Measurements from ENCODE around the gene NPTXR.

Gene NPTXR

GRCh38 chr22:38867471-38868285, 23.9 kb upstream of the NPTXR start:
- Histone ChIP-seq H3K27ac (ENCODE audit: low read length) (no peak overlapping the region), H3K9ac (ENCODE audit: low read depth, low read length) (no peak overlapping the region), H3K9me3 (ENCODE audit: insufficient read depth, low read depth, low read length) (no peaks in the 10 kb centered on the region), H3K4me1 (ENCODE audit: insufficient read depth, low read length) (peaks cover 15% of the 10 kb centered on the region; the same call in 1 of the 2 replicates), H3K36me3 (ENCODE audit: insufficient read depth, low read depth, low read length) (peaks cover 45% of the 10 kb centered on the region), H3K27me3 (ENCODE audit: insufficient read depth, low read length) (no peaks in the 10 kb centered on the region), H3K4me3 (ENCODE audit: low read length) (no peak overlapping the region)

GRCh38 chr22:38867124-38867455, 23.3 kb upstream of the NPTXR start:
- H3K9me3 ChIP-seq (ENCODE audit: insufficient read depth, low read depth, low read length) = no peaks in the 10 kb centered on the region
- peaks cover 16% of the 10 kb centered on the region; the same call in 1 of the 2 replicates for H3K4me1 ChIP-seq (ENCODE audit: insufficient read depth, low read length)
- peaks cover 45% of the 10 kb centered on the region for H3K36me3 ChIP-seq (ENCODE audit: insufficient read depth, low read depth, low read length)
- no peak overlapping the region for H3K4me3 ChIP-seq (ENCODE audit: low read length)
- H3K27ac ChIP-seq (ENCODE audit: low read length) = no peak overlapping the region
- no peak overlapping the region for H3K9ac ChIP-seq (ENCODE audit: low read depth, low read length)
- H3K27me3 ChIP-seq (ENCODE audit: insufficient read depth, low read length) = no peaks in the 10 kb centered on the region

DNA sequence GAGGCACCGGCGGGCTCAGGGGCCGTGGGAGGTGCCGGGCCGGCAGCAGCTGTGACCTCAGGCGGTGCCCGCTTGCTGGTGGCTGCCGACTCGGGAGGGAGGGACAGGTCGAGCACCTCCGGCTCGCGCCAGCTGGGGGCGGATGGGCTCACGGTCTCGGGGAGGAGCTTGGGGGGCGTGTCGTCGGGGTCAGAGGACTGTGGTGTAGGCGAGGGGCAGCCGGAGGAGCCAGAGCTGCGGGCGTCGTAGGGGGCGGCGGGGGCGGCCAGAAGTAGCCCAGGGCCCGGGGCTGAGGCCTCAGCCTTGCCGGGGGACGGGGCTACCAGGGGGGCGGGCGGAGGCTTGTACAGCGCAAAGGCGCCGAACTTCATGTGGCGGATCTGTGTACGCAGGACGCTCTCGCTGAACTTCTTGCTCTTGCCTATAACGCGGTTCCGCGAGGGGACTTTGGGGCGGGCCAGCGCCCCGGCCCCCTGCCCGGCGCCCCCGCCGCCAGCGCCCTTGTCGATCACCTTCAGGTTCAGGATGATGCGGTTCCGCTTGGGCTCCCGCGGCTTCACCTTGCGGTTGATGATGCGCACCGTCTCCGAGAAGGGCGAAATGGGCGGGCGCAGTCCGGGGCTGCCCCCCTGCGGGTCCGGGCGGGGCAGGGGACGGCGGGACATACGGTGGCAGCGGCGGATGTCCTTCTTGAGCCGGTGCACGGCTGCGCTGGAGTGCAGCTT, 22.7 kb upstream of the NPTXR start:
- Histone ChIP-seq H3K9me3 (ENCODE audit: insufficient read depth, low read depth, low read length) (no peaks in the 10 kb centered on the region), H3K9ac (ENCODE audit: low read depth, low read length) (no peak overlapping the region), H3K4me1 (ENCODE audit: insufficient read depth, low read length) (peaks cover 18% of the 10 kb centered on the region; the same call in 1 of the 2 replicates), H3K27ac (ENCODE audit: low read length) (no peak overlapping the region), H3K36me3 (ENCODE audit: insufficient read depth, low read depth, low read length) (peaks cover 45% of the 10 kb centered on the region), H3K27me3 (ENCODE audit: insufficient read depth, low read length) (no peaks in the 10 kb centered on the region), H3K4me3 (ENCODE audit: low read length) (no peak overlapping the region)

DNA sequence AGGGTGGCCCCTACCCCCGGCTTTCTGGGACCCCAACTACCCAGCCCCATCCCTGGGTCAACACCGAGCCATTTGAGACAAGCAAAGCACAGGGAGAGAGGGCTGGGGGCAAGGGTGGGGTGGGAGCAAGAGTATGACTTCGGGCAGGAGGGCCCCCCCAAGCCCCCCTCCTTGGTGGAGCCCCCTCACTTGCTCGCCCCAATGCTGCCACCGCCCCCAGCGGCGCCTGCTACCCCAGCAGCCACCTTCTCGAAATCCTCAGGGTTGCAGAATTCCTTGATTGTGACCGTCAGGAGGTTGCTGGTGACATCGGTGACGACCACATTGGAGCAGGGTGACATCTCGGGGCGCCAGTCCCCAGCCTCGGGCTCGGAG, 22.2 kb upstream of the NPTXR start:
- Histone ChIP-seq H3K9me3 (ENCODE audit: insufficient read depth, low read depth, low read length) (no peaks in the 10 kb centered on the region), H3K4me3 (ENCODE audit: low read length) (no peak overlapping the region), H3K27ac (ENCODE audit: low read length) (no peak overlapping the region), H3K27me3 (ENCODE audit: insufficient read depth, low read length) (no peaks in the 10 kb centered on the region), H3K36me3 (ENCODE audit: insufficient read depth, low read depth, low read length) (peaks cover 45% of the 10 kb centered on the region), H3K9ac (ENCODE audit: low read depth, low read length) (no peak overlapping the region), H3K4me1 (ENCODE audit: insufficient read depth, low read length) (peaks cover 23% of the 10 kb centered on the region; the same call in 1 of the 2 replicates)

DNA sequence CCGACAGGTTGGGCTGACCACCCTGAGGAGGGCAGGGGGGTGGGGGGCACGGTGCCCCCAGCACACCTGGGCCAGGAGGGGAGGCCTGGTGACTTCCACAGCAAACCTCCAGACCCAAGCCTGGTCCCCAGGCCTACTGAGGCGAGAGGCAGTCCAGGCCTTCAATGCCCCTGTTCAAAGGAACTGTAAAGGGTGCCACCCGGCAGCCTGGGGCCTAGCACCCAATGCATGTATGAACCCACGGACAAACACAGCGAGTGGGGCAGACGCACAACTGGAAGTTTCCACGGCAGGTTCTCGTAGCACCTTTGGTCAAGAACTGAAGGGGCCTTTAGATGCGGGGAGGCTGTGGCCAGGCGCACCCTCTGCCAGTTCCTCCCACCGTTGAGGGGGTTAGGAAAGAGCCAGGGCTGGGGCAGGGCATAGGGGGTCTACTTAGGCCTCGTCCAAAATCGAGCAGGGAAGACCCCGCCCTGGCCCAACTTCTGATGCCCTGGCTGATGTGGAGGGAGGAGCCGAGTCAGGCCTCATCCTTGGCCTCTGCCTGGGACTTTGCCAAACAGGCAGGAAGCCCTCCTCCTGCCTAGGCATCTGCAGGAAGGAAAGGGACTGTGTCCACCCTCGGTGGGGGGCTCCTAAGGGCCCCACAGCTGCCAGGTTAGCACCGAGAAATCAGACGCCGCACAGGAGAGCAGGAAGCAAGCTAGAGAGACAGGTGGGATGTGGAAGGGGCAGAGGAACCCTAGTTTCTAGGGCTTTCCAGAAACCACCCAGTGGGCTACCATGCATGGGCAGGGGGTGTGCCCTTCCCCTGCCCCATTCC, 21.6 kb upstream of the NPTXR start:
- peaks cover 45% of the 10 kb centered on the region for H3K36me3 ChIP-seq (ENCODE audit: insufficient read depth, low read depth, low read length)
- H3K4me1 ChIP-seq (ENCODE audit: insufficient read depth, low read length) = peaks cover 23% of the 10 kb centered on the region; the same call in 1 of the 2 replicates
- no peak overlapping the region for H3K4me3 ChIP-seq (ENCODE audit: low read length)
- peak overlapping the region; percentile 35 for H3K27ac ChIP-seq (ENCODE audit: low read length)
- H3K27me3 ChIP-seq (ENCODE audit: insufficient read depth, low read length) = 0 out of 2 replicates have a peak, but pooled peaks cover 3% of the 10 kb centered on the region
- H3K9ac ChIP-seq (ENCODE audit: low read depth, low read length) = peak overlapping the region; percentile 46; the same call in 1 of the 2 replicates
- H3K9me3 ChIP-seq (ENCODE audit: insufficient read depth, low read depth, low read length) = no peaks in the 10 kb centered on the region

DNA sequence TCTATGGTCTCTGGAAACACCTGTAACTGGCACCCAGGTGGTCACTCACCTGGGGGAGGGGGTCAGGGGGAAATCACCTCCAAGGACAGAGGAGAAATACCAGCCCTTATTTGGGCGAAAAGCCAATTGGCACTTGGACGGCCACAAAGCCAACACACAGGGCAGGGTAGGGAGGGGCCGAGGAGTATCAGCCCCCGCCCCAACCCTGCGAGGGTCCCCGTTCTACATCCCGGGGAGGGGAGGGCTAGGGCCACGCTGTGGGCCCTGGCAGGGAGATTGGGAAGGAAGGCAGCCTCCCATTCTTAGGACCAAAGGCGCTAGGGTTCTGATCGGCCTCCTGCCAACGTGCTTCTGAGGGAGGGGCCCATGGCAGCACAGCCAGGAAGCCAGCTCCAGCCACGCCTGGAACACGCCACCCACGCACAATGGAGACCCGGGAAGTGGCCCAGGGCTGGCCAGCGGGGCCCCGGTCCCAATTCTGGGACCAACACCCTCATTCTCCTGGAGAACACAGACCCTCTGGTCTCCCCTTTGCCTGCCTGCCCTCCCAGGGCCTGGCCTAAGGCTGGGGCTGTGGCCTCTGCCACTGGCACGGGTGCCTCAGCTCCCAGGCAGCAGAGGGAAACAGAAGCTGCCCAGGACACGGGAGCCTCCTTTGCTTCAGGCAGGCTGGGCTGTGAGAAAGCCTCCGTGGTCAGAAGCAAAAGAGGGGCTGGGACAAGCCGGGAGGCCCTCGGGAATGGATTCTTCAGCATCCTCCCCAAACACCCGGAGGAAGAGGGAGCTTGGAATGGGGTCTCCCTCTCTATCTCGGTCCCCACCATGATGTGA, 20.7 kb upstream of the NPTXR start:
- H3K4me3 ChIP-seq (ENCODE audit: low read length) = no peak overlapping the region
- H3K9ac ChIP-seq (ENCODE audit: low read depth, low read length) = peak overlapping the region; percentile 46
- peaks cover 11% of the 10 kb centered on the region; the same call in 1 of the 2 replicates for H3K27me3 ChIP-seq (ENCODE audit: insufficient read depth, low read length)
- H3K36me3 ChIP-seq (ENCODE audit: insufficient read depth, low read depth, low read length) = peaks cover 40% of the 10 kb centered on the region
- H3K4me1 ChIP-seq (ENCODE audit: insufficient read depth, low read length) = peaks cover 22% of the 10 kb centered on the region; the same call in 1 of the 2 replicates
- peak overlapping the region; percentile 35 for H3K27ac ChIP-seq (ENCODE audit: low read length)
- no peaks in the 10 kb centered on the region for H3K9me3 ChIP-seq (ENCODE audit: insufficient read depth, low read depth, low read length)

- Histone ChIP-seq H3K9me3 (ENCODE audit: insufficient read depth, low read depth, low read length) (no peaks in the 10 kb centered on the region), H3K4me1 (ENCODE audit: insufficient read depth, low read length) (peaks cover 22% of the 10 kb centered on the region; the same call in 1 of the 2 replicates), H3K4me3 (ENCODE audit: low read length) (no peak overlapping the region), H3K27me3 (ENCODE audit: insufficient read depth, low read length) (peaks cover 13% of the 10 kb centered on the region; the same call in 1 of the 2 replicates), H3K36me3 (ENCODE audit: insufficient read depth, low read depth, low read length) (peaks cover 33% of the 10 kb centered on the region), H3K27ac (ENCODE audit: low read length) (no peak overlapping the region), H3K9ac (ENCODE audit: low read depth, low read length) (peak overlapping the region; percentile 46; the same call in 1 of the 2 replicates)
Measured at GRCh38 chr22:38863531-38864131, 19.8 kb upstream of the NPTXR start.

DNA sequence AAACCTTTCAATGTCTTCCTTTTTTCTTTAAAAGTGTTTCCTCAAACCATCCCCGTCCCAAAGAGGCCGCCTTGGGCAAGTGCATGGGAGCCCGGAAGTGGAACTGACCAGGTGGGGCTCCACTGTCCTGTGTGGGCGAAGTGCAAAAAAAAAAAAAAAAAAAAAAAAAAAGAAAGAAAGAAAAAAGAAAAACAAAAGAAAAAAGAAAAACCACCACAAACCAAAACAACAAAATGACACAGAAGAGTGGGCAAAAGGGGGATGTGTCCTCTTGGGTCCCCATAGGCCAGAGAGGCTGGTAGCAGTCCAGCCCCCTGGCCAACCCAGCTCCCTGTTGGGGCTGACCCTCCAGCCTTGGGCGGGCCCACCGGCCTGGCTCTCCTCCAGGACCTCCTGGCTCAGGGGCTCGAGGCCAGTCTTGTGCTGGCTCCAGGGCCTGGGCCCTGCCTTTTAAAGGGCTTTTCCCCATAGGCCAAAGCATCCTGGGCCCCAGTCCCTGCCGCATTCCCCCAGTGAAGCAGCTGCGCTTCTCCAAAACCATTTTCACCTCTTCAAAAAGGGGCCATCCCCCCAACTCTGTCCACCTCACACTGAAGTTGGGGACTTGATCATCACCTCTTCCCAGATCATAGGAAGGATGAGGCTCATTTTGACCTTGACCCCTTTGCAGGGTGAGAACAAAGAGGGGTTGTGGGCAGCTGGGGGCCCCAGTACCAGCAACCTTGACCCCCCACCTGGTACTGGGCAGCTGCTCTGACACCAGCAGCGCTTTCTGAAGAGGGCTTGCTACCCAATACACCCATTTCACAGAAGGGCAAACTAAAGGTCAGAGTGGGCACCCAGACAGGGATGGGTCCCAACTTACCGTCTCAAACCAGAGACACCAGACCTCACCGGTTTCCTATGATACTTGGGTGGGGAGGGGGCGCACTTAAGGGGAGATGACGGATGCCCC, 18.8 kb upstream of the NPTXR start:
- Histone ChIP-seq H3K9ac (ENCODE audit: low read depth, low read length) (no peak overlapping the region), H3K27me3 (ENCODE audit: insufficient read depth, low read length) (peaks cover 18% of the 10 kb centered on the region; the same call in 1 of the 2 replicates), H3K36me3 (ENCODE audit: insufficient read depth, low read depth, low read length) (peaks cover 23% of the 10 kb centered on the region), H3K9me3 (ENCODE audit: insufficient read depth, low read depth, low read length) (no peaks in the 10 kb centered on the region), H3K4me1 (ENCODE audit: insufficient read depth, low read length) (peaks cover 22% of the 10 kb centered on the region; the same call in 1 of the 2 replicates), H3K27ac (ENCODE audit: low read length) (no peak overlapping the region), H3K4me3 (ENCODE audit: low read length) (no peak overlapping the region)

- H3K27ac ChIP-seq (ENCODE audit: low read length) = no peak overlapping the region
- peaks cover 18% of the 10 kb centered on the region for H3K36me3 ChIP-seq (ENCODE audit: insufficient read depth, low read depth, low read length)
- H3K27me3 ChIP-seq (ENCODE audit: insufficient read depth, low read length) = peaks cover 18% of the 10 kb centered on the region; the same call in 1 of the 2 replicates
- H3K9me3 ChIP-seq (ENCODE audit: insufficient read depth, low read depth, low read length) = no peaks in the 10 kb centered on the region
- no peak overlapping the region for H3K4me3 ChIP-seq (ENCODE audit: low read length)
- peaks cover 22% of the 10 kb centered on the region; the same call in 1 of the 2 replicates for H3K4me1 ChIP-seq (ENCODE audit: insufficient read depth, low read length)
- H3K9ac ChIP-seq (ENCODE audit: low read depth, low read length) = no peak overlapping the region
Measured at GRCh38 chr22:38861927-38862326, 18.1 kb upstream of the NPTXR start.

Measured in iPS-20b (cell line).